ENCODE data around the gene ZCCHC9.

GRCh38 chr5:81253875-81254274 lies 47.5 kb upstream of the ZCCHC9 start:
- no peak for TF ChIP-seq POLR2A (IDR thresholded peaks at IDR 0.05)
- TF ChIP-seq, protein P1, sequence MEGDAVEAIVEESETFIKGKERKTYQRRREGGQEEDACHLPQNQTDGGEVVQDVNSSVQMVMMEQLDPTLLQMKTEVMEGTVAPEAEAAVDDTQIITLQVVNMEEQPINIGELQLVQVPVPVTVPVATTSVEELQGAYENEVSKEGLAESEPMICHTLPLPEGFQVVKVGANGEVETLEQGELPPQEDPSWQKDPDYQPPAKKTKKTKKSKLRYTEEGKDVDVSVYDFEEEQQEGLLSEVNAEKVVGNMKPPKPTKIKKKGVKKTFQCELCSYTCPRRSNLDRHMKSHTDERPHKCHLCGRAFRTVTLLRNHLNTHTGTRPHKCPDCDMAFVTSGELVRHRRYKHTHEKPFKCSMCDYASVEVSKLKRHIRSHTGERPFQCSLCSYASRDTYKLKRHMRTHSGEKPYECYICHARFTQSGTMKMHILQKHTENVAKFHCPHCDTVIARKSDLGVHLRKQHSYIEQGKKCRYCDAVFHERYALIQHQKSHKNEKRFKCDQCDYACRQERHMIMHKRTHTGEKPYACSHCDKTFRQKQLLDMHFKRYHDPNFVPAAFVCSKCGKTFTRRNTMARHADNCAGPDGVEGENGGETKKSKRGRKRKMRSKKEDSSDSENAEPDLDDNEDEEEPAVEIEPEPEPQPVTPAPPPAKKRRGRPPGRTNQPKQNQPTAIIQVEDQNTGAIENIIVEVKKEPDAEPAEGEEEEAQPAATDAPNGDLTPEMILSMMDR (IDR thresholded peaks at IDR 0.05) = no peak

Data from Peyer's patch (tissue), 4 donors.